ENCODE results near the gene ATP10A.
A peak's percentile ranks its signal among the peaks of the same experiment; 100 is the strongest.
"Not testable (repeated sequence)": the region's sequence is repeated elsewhere in the genome, so short reads cannot be mapped to it uniquely, and the experiment has no call there.

Gene ATP10A

DNA sequence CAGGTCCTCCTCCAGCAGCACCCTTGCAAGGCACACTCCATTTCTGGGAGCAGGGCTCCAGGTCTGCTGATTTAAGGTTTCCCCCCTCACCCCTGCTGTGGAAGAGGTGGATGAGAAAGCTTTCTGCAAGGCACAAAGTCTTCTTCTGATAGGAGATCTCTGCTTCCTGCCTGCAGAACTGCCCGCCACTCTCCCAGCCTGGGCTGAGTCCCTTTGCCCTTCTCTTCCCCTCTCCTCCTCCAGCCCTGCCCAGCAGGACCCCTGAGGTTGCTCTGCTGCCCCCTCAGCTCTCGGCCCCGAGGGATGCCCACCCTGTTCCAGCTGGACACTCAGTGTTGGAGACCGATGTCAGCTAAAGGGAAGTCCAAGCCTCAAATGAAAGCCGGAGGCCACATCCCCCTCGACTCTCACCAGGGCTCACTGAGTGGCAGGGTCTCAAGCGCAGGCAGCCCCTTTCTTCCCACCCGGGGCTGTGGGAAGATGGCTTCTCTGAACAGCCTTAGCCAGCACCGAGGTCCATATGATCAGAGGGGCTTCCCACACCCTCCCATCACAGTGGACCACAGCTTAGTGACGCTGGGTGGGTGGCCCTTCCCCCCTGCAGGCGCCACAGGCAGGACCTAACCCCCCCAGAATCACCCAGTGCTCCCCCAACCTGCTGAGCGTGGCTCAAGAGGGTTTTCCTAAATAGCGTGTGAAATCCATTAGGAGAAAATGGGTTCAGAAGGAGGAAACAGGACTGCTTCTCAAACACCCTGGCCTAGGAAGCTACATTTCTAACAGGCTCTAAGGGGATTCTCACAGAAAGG is 4.0 kb downstream of the ATP10A start:
- peak overlapping the region; percentile 57 for H3K4me3 Mint-ChIP-seq
- H3K27ac Mint-ChIP-seq, result peak overlapping the region; percentile 8
- peaks cover 49% of the 10 kb centered on the region for H3K4me1 Mint-ChIP-seq (ENCODE audit: low read depth)
- H3K36me3 Mint-ChIP-seq (ENCODE audit: low read depth), result peaks cover 6% of the 10 kb centered on the region
- H3K9me3 Mint-ChIP-seq, result no peaks in the 10 kb centered on the region
- H3K27me3 Mint-ChIP-seq, result peaks cover 52% of the 10 kb centered on the region
- intact Hi-C loops (cut with micrococcal nuclease), result no loop called here

DNA sequence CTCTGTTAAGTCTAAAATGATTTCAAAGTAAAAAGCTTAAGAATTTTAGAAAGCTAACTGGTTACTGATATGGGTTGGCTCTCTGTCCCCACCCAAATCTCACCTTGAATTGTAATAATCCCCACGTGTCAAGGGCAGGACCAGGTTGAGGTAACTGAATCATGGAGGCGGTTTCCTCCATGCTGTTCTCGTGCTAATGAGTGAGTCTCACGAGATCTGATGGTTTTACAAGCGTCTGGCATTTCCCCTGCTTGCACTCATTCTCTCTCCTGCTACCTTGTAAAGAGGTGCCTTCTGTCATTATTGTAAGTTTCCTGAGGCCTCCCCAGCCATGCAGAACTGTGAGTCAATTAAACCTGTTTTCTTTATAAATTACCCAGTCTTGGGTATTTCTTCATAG is 7.1 kb downstream of the ATP10A start:
- peaks cover 57% of the 10 kb centered on the region for H3K4me1 Mint-ChIP-seq (ENCODE audit: low read depth)
- H3K9me3 Mint-ChIP-seq; intact Hi-C loops (cut with micrococcal nuclease); H3K36me3 Mint-ChIP-seq (ENCODE audit: low read depth); H3K27ac Mint-ChIP-seq; H3K4me3 Mint-ChIP-seq: not testable (repeated sequence)
- H3K27me3 Mint-ChIP-seq, result peaks cover 27% of the 10 kb centered on the region

DNA sequence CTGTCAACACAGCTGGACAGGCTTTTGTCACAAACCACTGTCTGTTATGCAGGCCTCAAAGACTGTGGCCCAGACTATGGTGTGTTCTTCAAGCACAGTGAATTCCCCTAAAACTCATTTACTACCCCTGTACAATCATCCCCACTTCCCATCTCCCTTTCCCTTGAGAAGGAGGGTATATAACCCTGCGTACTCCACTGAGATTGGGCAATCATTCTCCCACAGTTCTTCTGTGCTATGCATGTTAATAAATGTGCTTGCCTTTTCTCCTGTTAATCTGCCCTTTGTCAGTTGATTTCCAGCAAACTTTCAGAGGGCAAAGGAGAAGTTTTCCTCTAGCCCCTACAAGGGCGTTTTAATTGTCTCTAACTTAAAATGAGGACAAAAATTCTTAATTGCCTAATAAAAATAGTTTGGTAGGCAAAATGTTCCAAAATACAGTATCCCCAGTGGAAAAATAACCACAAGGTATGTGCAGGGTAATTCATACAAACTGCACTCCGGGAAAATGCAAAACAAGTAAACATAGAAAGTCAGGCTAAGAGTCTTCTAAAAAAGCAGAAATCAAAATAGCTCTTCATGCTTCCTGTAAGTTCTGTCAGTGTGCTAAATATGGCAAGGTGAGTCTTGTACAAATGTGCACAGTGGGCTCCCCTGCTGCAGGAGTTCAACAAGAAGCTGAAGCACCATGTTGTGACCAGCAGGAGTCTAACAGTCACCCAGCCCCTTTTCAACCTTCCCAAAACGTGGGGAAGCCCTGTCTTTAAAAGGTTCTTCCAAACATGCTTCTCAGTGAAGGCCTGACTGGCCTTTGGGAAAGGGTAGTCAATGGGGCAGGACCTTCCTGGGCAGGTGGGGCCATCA is 10.2 kb downstream of the ATP10A start:
- peak overlapping the region; percentile 99 for H3K27ac Mint-ChIP-seq
- H3K4me3 Mint-ChIP-seq, result no peak overlapping the region
- peaks cover 55% of the 10 kb centered on the region for H3K4me1 Mint-ChIP-seq (ENCODE audit: low read depth)
- H3K27me3 Mint-ChIP-seq, result no peaks in the 10 kb centered on the region
- H3K9me3 Mint-ChIP-seq, result no peaks in the 10 kb centered on the region
- intact Hi-C loops (cut with micrococcal nuclease), result no loop called here
- peaks cover under 1% of the 10 kb centered on the region for H3K36me3 Mint-ChIP-seq (ENCODE audit: low read depth)

- Mint-ChIP-seq H3K27ac (peak overlapping the region; percentile 99), H3K27me3 (no peaks in the 10 kb centered on the region), H3K4me3 (no peak overlapping the region), H3K9me3 (no peaks in the 10 kb centered on the region), H3K36me3 (ENCODE audit: low read depth) (no peaks in the 10 kb centered on the region), H3K4me1 (ENCODE audit: low read depth) (peaks cover 55% of the 10 kb centered on the region)
- intact Hi-C loops (cut with micrococcal nuclease), result no loop called here
Observed at GRCh38 chr15:25852027-25852426, 11.1 kb downstream of the ATP10A start.

DNA sequence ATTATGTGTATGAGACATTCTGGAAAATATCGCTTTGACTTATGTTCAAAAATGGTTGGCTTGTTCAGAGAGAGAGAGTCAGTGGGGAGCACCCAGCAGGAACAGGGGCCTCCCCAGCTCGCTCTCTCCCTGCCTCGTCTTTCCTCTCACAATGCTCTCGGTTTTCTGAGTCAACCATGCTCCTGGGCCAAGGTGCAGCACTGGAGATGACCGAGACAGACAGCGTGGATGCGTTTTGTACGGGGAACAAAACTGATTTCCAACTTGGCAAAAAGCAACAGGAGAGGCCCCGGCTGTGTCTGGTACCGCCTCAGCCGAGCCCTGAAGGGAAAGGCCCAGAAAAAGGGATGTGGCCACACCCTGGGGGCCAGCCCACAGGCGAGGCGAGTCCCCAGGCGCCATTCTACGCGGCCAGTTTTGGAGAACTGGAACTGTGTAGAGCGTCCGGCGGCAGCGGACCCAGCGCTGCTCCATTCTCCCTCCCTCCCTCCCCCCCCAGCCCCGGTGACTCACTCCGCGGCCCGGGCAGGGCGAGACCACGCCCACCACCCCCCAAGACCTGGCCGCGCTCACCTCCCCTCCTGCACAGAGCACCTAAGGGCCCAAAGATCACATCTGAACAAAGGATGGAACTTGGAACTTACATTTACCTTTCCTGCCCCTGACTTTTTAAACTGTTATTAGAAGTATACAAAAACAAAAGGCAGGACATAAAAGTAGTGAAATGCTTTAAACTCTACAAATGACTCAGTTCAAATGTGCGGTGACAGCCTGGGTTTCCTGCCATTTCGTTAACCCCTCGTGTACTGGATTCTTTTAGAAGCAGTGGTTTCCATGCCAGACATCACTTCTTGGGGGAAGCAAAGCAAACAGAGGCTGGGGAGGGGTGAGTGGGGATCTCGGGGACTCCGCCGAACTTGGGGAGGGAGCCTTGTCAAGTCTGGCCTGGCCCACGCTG is 12.7 kb downstream of the ATP10A start:
- intact Hi-C loops (cut with micrococcal nuclease), result no loop called here
- Mint-ChIP-seq H3K4me1 (ENCODE audit: low read depth) (peaks cover 66% of the 10 kb centered on the region), H3K36me3 (ENCODE audit: low read depth) (no peaks in the 10 kb centered on the region), H3K27ac (peak overlapping the region; percentile 99), H3K9me3 (no peaks in the 10 kb centered on the region), H3K4me3 (peak overlapping the region; percentile 71), H3K27me3 (no peaks in the 10 kb centered on the region)

DNA sequence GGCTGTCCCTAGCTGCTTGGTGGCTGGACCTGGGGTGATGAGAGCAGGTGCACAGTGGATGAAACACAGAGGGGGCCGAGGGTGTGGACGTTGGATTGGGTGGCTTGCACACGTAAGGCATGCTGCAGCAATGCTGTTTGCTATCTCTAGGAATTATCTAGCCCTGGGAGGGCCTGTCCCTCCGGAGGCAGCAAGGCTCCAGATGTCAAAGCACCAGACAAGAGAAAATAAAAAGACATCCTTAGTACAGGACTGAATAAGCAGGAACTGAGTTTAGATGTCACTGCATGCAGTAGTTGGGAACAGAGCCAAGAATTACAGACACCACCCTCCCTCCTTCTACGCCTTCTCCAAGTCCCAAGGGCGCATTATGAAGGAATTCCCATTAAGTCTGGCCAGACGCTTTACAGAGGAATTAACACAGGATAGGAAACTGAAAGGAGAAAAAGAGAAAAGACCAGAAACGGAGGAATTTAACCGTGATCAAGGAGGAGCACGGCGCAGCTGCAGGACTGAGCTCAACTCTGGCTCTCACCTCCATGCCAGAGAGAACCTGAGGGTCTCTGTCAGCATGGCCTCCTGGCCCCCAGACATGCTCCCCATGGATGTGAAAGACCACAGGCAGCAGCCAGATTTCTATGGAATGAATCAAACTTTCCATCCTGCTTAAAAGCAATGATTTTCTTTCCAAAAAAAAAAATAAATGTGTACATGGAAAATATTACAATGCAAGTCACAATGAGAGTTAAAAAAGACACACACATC is 13.8 kb downstream of the ATP10A start:
- no peaks in the 10 kb centered on the region for H3K36me3 Mint-ChIP-seq (ENCODE audit: low read depth)
- H3K27ac Mint-ChIP-seq, result peak overlapping the region; percentile 99
- H3K4me1 Mint-ChIP-seq (ENCODE audit: low read depth), result peaks cover 67% of the 10 kb centered on the region
- H3K27me3 Mint-ChIP-seq, result no peaks in the 10 kb centered on the region
- H3K9me3 Mint-ChIP-seq, result no peaks in the 10 kb centered on the region
- intact Hi-C loops (cut with micrococcal nuclease), result no loop called here
- H3K4me3 Mint-ChIP-seq, result peak overlapping the region; percentile 66

- intact Hi-C loops (cut with micrococcal nuclease), result no loop called here
- no peaks in the 10 kb centered on the region for H3K9me3 Mint-ChIP-seq
- H3K27ac Mint-ChIP-seq, result peak overlapping the region; percentile 99
- H3K27me3 Mint-ChIP-seq, result no peaks in the 10 kb centered on the region
- H3K4me3 Mint-ChIP-seq, result peak overlapping the region; percentile 53
- H3K36me3 Mint-ChIP-seq (ENCODE audit: low read depth), result no peaks in the 10 kb centered on the region
- H3K4me1 Mint-ChIP-seq (ENCODE audit: low read depth), result peaks cover 67% of the 10 kb centered on the region
Observed at GRCh38 chr15:25848784-25849156, 14.4 kb downstream of the ATP10A start.

GRCh38 chr15:25848325-25848724 is 14.8 kb downstream of the ATP10A start:
- H3K9me3 Mint-ChIP-seq, result no peaks in the 10 kb centered on the region
- H3K4me1 Mint-ChIP-seq (ENCODE audit: low read depth), result peaks cover 64% of the 10 kb centered on the region
- no peaks in the 10 kb centered on the region for H3K27me3 Mint-ChIP-seq
- H3K27ac Mint-ChIP-seq, result peak overlapping the region; percentile 99
- H3K4me3 Mint-ChIP-seq, result no peak overlapping the region
- intact Hi-C loops (cut with micrococcal nuclease), result no loop called here
- H3K36me3 Mint-ChIP-seq (ENCODE audit: low read depth), result no peaks in the 10 kb centered on the region

DNA sequence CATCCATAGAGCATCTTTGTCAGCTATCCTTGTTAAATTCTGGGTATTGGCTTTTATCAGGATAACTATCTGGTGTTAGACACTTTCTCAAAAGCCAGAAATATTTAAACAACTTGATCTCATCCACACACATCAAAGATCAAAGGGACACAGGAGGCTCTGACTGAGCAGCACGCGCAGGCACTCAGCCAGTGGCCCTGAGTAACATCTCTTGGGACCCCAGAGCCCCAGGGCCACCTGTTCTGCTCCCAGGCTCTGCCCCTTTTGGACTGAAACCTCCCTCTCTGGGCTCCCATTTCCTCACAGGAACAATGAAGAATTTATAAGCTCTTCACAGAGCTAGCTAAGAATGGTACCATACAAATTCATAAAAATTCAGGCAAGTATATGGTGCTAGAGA is 16.1 kb downstream of the ATP10A start:
- Mint-ChIP-seq H3K36me3 (ENCODE audit: low read depth) (no peaks in the 10 kb centered on the region), H3K9me3 (no peaks in the 10 kb centered on the region), H3K27ac (peak overlapping the region; percentile 61), H3K4me3 (no peak overlapping the region), H3K27me3 (no peaks in the 10 kb centered on the region), H3K4me1 (ENCODE audit: low read depth) (peaks cover 55% of the 10 kb centered on the region)
- intact Hi-C loops (cut with micrococcal nuclease), result no loop called here

DNA sequence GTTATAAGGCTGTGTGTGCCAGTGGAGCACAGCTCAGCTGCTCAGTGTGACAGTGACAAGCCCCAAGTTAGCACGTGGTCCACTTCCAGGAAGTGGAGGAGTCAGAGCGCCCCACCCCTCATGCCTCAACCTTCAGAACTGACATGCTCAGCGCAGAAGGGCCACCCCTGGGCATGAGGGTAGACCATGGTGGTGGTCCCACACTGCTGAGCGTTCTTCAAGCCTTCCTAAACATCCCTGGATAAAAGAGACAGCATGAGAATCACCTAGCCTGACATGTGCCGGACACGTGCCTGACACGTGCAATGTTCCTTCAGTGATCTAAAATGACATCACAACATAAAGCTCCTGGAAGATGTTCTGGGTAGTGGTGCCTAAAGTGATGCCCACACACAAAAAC is 16.8 kb downstream of the ATP10A start:
- intact Hi-C loops (cut with micrococcal nuclease), result no loop called here
- Mint-ChIP-seq H3K9me3 (no peaks in the 10 kb centered on the region), H3K27me3 (no peaks in the 10 kb centered on the region), H3K4me3 (no peak overlapping the region), H3K36me3 (ENCODE audit: low read depth) (no peaks in the 10 kb centered on the region), H3K27ac (peak overlapping the region; percentile 43), H3K4me1 (ENCODE audit: low read depth) (peaks cover 52% of the 10 kb centered on the region)

DNA sequence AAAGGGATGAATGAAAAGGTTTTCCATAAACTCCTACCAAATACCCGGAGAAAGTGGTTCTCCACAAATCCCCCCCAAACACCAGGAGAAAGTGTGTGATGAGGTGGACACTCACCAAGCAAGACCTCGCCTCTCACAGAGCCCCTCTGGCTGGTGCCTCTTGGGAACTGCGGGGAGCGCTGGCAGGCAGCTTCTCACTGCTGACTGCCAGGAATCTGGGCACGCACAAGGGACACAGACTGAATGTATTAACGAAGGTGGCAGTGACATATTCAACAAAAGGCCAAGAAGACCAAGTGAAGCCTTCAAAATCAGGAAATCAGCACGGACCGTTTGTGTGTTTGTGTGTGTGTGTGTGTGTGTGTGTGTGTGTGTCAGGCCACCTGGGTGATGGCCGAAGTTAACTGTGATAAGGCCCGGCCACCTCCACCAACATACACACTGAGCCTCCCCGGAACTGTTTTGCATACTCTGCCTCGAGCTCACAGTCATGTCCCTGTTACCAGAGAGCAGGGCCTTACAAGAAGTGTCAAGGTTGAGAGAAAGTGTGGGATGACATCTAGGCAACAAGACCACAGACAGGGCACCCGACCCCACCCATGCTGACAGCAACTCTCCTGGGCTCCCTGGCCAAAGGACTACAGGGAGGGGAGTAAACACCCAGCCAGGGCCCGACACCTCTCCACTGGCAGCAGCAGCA is 18.0 kb downstream of the ATP10A start:
- H3K4me1 Mint-ChIP-seq (ENCODE audit: low read depth), result peaks cover 41% of the 10 kb centered on the region
- H3K27me3 Mint-ChIP-seq, result peaks cover 2% of the 10 kb centered on the region
- H3K9me3 Mint-ChIP-seq, result no peaks in the 10 kb centered on the region
- H3K27ac Mint-ChIP-seq, result peak overlapping the region; percentile 43
- no peak overlapping the region for H3K4me3 Mint-ChIP-seq
- no peaks in the 10 kb centered on the region for H3K36me3 Mint-ChIP-seq (ENCODE audit: low read depth)
- intact Hi-C loops (cut with micrococcal nuclease), result no loop called here

- H3K4me1 Mint-ChIP-seq (ENCODE audit: low read depth), result peaks cover 35% of the 10 kb centered on the region
- H3K27ac Mint-ChIP-seq, result peak overlapping the region; percentile 43
- no peaks in the 10 kb centered on the region for H3K36me3 Mint-ChIP-seq (ENCODE audit: low read depth)
- no peaks in the 10 kb centered on the region for H3K9me3 Mint-ChIP-seq
- H3K4me3 Mint-ChIP-seq, result no peak overlapping the region
- intact Hi-C loops (cut with micrococcal nuclease), result no loop called here
- H3K27me3 Mint-ChIP-seq, result peaks cover 2% of the 10 kb centered on the region
Observed at GRCh38 chr15:25844542-25844941, 18.6 kb downstream of the ATP10A start.

Data from dendritic cell treated with granulocyte-macrophage colony-stimulating factor and Interleukin-4, amounts not matched to agents 40 ng/mL and 50 ng/mL, for 4 days (primary cell).